Prostate gland (tissue), 2 donors: Measurements from ENCODE around the gene LNX1. TPM values are rescaled to one million over a fixed set of nuclear protein-coding genes. Genes with fewer than 3 reads are reported as not detected.

Experiments used
- DNase-seq: peaks from one replicate; pipeline ENCODE4 v3.0.0-alpha.2; 2019; ENCODE audit warnings: low spot score
- H3K27ac ChIP-seq, 2 donors: fragments of 200-600 bp; sonication (generic); 2 replicates each; pipeline ENCODE4 v1.5.1; 2017 to 2019
- H3K27me3 ChIP-seq: fragments of 200-600 bp; sonication (generic); replicated peaks from 2 replicates; pipeline ENCODE4 v1.5.1; 2019; ENCODE audit not compliant: insufficient read depth
- H3K36me3 ChIP-seq, 2 donors: fragments of 200-600 bp; sonication (generic); 1 replicate in 1 of 2; 2 replicates in 1 of 2; pipeline versions ENCODE4 v1.5.1 to v1.8.1; 2017 to 2019
- H3K4me1 ChIP-seq: fragments of 200-600 bp; sonication (generic); replicated peaks from 2 replicates; pipeline ENCODE4 v1.5.1; 2019
- H3K4me3 ChIP-seq, 2 donors: fragments of 200-600 bp; sonication (generic); 2 replicates each; pipeline ENCODE4 v1.5.1; 2017 to 2019
- H3K9me3 ChIP-seq: fragments of 200-600 bp; sonication (generic); 2 replicates; pipeline ENCODE4 v1.5.1; 2017
- POLR2A ChIP-seq: fragments of 450-650 bp; IDR thresholded peaks from one replicate; pipeline ENCODE4 v1.6.1; 2016; ENCODE audit warnings: antibody characterized with exemption, mild to moderate bottlenecking
- POLR2AphosphoS5 ChIP-seq: sonication (generic); formaldehyde crosslinking; IDR thresholded peaks from one replicate; pipeline ENCODE4 v1.6.1; 2017; ENCODE audit warnings: antibody characterized with exemption
- WGBS: methylation state at CpG from one replicate; pipeline ENCODE4 v1.1.5; 2018; 5-methylcytosine and 5-hydroxymethylcytosine counted together
- intact Hi-C: fragments of 100-400 bp; cut with DNase I; formaldehyde crosslinking; loops from one replicate; pipeline ENCODE4 v1.14.2; 2022
- total RNA-seq, 2 donors: library from RNA; depleted of rRNA; stranded (reverse); fragments of >200 nt; gene quantifications; one replicate each; pipeline ENCODE4 v1.1.0, GENCODE V29; 2016
- TF ChIP-seq, protein P1 (sequence below), 4 experiments: fragments of 200-600 bp in 2 of 4; fragments of 450-650 bp in 2 of 4; sonication (generic) in 2 of 4; IDR thresholded peaks; 1 replicate in 3 of 4; 2 replicates in 1 of 4; pipeline ENCODE4 v1.5.1; 2016 to 2019; ENCODE audit warnings: antibody characterized with exemption in 4 of 4, mild to moderate bottlenecking in 2 of 4, moderate library complexity in 2 of 4

Gene LNX1
- total RNA-seq, 2 donors from 2014 or later = 13.1 to 13.2 TPM

DNA sequence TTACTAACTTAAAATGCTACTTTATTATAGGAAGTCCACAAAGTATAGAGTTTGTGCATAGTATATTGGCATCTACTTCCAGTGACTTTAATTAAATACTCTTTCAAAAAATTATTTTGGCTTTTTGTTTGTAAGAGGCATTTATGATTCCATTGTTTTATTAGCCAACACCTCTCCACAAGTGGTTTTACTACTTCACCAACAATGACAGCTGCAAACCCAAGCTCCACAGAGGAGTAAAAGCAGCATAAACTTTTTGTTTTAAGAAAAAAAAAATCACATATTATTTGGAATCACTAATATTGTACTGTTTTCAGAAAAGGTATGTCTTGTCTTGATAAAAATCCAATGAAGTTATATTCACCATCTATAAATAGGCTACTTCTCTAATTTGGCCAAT, 125.4 kb downstream of the LNX1 start:
- no peaks in the 10 kb centered on the region for H3K36me3 ChIP-seq
- H3K27ac ChIP-seq = no peak overlapping the region
- H3K4me3 ChIP-seq = no peak overlapping the region
- TF ChIP-seq POLR2A (no peak), POLR2AphosphoS5 (no peak)
- TF ChIP-seq, protein P1, sequence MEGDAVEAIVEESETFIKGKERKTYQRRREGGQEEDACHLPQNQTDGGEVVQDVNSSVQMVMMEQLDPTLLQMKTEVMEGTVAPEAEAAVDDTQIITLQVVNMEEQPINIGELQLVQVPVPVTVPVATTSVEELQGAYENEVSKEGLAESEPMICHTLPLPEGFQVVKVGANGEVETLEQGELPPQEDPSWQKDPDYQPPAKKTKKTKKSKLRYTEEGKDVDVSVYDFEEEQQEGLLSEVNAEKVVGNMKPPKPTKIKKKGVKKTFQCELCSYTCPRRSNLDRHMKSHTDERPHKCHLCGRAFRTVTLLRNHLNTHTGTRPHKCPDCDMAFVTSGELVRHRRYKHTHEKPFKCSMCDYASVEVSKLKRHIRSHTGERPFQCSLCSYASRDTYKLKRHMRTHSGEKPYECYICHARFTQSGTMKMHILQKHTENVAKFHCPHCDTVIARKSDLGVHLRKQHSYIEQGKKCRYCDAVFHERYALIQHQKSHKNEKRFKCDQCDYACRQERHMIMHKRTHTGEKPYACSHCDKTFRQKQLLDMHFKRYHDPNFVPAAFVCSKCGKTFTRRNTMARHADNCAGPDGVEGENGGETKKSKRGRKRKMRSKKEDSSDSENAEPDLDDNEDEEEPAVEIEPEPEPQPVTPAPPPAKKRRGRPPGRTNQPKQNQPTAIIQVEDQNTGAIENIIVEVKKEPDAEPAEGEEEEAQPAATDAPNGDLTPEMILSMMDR (IDR thresholded peaks at IDR 0.05) = no peak
- DNase-seq = no peak
- no peaks in the 10 kb centered on the region for H3K4me1 ChIP-seq
- intact Hi-C loops = no loop called here
- no peaks in the 10 kb centered on the region for H3K27me3 ChIP-seq
- H3K9me3 ChIP-seq = no peaks in the 10 kb centered on the region

DNA sequence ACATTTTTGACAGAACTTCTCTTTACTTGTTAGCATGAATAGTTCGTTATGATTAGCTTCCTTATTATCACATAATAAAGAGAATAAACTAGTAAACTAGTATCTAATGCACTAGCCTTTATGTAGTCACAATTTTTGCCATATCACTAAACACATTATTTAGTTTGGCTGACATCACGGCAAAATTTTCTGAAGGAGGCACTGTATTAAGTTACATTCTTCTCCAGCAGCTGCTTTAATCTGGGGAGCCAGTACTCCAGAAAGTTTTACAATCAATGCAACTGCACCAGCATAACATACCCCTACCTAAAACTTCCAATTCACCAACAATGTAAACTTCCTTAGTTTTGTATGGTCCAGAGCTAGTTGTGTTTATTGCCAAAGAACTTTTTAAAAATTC, 126.0 kb downstream of the LNX1 start:
- intact Hi-C loops = no loop called here
- TF ChIP-seq, protein P1 (IDR thresholded peaks at IDR 0.05) = no peak
- TF ChIP-seq POLR2AphosphoS5 (no peak), POLR2A (no peak)
- H3K4me3 ChIP-seq = no peak overlapping the region
- no peaks in the 10 kb centered on the region for H3K36me3 ChIP-seq
- H3K27me3 ChIP-seq = no peaks in the 10 kb centered on the region
- no peaks in the 10 kb centered on the region for H3K4me1 ChIP-seq
- H3K27ac ChIP-seq = no peak overlapping the region
- WGBS = 41% methylated on average over 2 of the region's 2 CpGs
- H3K9me3 ChIP-seq = no peaks in the 10 kb centered on the region
- no peak for DNase-seq

DNA sequence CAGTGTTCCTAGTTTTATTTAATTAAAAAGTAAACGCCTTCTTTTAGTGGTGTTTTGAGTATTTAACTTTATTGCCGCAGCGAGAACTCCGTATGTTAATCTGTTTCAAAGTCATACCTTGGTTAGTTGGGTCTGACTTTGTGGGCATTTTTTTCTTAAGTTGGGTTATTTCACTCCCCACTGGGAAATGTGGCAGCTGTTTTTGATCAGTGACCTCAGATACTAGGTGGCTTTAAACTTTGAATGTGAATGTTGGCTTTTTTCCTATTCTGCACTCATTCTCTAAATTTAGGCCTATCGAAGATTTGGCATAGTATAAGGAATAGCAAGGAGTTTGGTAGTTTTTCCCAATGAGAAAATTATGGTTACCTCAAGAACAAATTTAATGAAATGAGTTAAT, 127.9 kb downstream of the LNX1 start:
- intact Hi-C loops = no loop called here
- H3K4me1 ChIP-seq = no peaks in the 10 kb centered on the region
- 84% methylated on average over 5 of the region's 5 CpGs for WGBS
- no peak overlapping the region for H3K27ac ChIP-seq
- no peaks in the 10 kb centered on the region for H3K36me3 ChIP-seq
- no peak overlapping the region for H3K4me3 ChIP-seq
- TF ChIP-seq POLR2AphosphoS5 (no peak), POLR2A (no peak)
- TF ChIP-seq, protein P1 (IDR thresholded peaks at IDR 0.05) = no peak
- no peaks in the 10 kb centered on the region for H3K27me3 ChIP-seq
- no peak for DNase-seq
- H3K9me3 ChIP-seq = no peaks in the 10 kb centered on the region

DNA sequence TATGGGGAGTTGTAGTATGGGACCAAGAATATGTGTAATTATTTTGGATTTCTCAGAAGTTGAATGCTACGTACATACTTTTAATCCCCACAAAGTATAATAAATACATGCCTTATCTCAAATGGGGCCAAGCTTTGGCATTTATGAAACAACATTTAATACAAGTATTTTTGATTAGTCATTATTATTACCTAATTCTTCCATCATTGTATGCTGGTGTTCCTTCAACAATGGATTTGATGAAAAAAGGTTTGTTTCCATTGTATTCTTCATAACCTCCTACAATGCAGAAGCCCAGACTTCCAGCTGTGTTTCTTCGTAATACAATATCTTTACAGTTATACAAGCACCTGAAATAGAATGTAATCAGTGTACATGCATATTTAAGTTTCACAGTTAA, 130.0 kb downstream of the LNX1 start:
- H3K9me3 ChIP-seq = no peaks in the 10 kb centered on the region
- intact Hi-C loops = no loop called here
- H3K4me1 ChIP-seq = no peaks in the 10 kb centered on the region
- TF ChIP-seq POLR2AphosphoS5 (no peak), POLR2A (no peak)
- TF ChIP-seq, protein P1 (IDR thresholded peaks at IDR 0.05) = no peak
- WGBS = 94% methylated on average over 2 of the region's 2 CpGs
- H3K27me3 ChIP-seq = no peaks in the 10 kb centered on the region
- DNase-seq = no peak
- H3K36me3 ChIP-seq = no peaks in the 10 kb centered on the region
- no peak overlapping the region for H3K27ac ChIP-seq
- H3K4me3 ChIP-seq = no peak overlapping the region

DNA sequence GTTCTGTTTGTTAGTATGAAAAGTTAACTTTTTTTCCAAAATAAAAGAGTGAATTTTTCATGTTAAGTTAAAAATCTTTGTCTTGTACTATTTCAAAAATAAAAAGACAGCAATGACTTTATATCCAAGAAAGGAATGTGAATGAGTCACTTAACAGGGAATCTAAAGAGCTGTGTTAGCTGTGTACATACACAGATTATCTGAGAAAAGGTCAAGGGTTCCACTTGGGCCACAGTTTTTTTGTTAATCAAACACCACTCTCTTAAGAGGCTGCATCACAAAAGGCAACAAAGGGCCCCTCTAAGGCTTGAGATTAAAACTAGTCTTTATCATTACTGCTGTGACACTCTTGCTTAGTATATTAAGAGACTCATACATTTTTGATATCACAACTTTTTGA, 131.7 kb downstream of the LNX1 start:
- TF ChIP-seq, protein P1 (IDR thresholded peaks at IDR 0.05) = no peak
- TF ChIP-seq POLR2A = no peak
- no peak for TF ChIP-seq POLR2AphosphoS5
- DNase-seq = no peak
- no peak overlapping the region for H3K27ac ChIP-seq
- H3K9me3 ChIP-seq = no peaks in the 10 kb centered on the region
- intact Hi-C loops = no loop called here
- H3K4me3 ChIP-seq = no peak overlapping the region
- H3K4me1 ChIP-seq = no peaks in the 10 kb centered on the region
- H3K36me3 ChIP-seq = no peaks in the 10 kb centered on the region
- no peaks in the 10 kb centered on the region for H3K27me3 ChIP-seq
